ENCODE measurements around the gene USP5.

DNA sequence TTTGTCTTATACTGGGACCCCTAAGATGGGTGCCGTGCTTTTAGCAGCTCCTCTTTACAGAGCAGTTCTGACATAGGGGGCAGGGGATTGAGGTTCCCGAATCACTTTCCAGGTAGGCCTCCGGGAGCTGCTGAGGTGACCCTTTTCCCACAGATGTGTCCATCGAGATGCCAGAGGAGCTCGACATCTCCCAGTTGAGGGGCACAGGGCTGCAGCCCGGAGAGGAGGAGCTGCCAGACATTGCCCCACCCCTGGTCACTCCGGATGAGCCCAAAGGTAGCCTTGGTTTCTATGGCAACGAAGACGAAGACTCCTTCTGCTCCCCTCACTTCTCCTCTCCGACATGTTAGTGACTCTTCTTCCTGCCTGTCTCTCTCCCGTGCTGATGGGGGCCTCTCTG lies 11.1 kb downstream of the USP5 start:
- TF ChIP-seq, protein P1, sequence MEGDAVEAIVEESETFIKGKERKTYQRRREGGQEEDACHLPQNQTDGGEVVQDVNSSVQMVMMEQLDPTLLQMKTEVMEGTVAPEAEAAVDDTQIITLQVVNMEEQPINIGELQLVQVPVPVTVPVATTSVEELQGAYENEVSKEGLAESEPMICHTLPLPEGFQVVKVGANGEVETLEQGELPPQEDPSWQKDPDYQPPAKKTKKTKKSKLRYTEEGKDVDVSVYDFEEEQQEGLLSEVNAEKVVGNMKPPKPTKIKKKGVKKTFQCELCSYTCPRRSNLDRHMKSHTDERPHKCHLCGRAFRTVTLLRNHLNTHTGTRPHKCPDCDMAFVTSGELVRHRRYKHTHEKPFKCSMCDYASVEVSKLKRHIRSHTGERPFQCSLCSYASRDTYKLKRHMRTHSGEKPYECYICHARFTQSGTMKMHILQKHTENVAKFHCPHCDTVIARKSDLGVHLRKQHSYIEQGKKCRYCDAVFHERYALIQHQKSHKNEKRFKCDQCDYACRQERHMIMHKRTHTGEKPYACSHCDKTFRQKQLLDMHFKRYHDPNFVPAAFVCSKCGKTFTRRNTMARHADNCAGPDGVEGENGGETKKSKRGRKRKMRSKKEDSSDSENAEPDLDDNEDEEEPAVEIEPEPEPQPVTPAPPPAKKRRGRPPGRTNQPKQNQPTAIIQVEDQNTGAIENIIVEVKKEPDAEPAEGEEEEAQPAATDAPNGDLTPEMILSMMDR (IDR thresholded peaks at IDR 0.05), result no peak
- TF ChIP-seq POLR2A (IDR thresholded peaks at IDR 0.05), result no peak

All from esophagus squamous epithelium (tissue), 4 donors.